ENCODE data around the gene CHRNE. TPM values are rescaled to one million over a fixed set of nuclear protein-coding genes. Genes with fewer than 3 reads are reported as not detected.

The CHRNE gene
- total and polyA plus RNA-seq, 2 of the 8 experiments (the other 6 are each of a cell fraction or from before 2014, with no cell fraction given) = 0.15 to 0.33 TPM

GRCh38 chr17:4863321-4863720 lies 39.6 kb downstream of the CHRNE start (continued):
- TF ChIP-seq CTCF (IDR thresholded peaks at IDR 0.05; ENCODE audit: control extremely low read depth in 1 of 3, insufficient read depth in 1 of 3, low read depth in 1 of 3, low read length in 3 of 3) = no peak
- no peak for TF ChIP-seq ASH2L (IDR thresholded peaks at IDR 0.05; ENCODE audit: low read length)
- TF ChIP-seq BRCA1 (IDR thresholded peaks at IDR 0.05; ENCODE audit: low read depth, low read length) = no peak

Measured in H1 (cell line).